K562 (cell line): Measurements from ENCODE around the gene XBP1. TPM values are rescaled to one million over a fixed set of nuclear protein-coding genes. Genes with fewer than 3 reads are reported as not detected.
A peak's percentile ranks its signal among the peaks of the same experiment; 100 is the strongest.

Experiments used
- CSDE1 ChIP-seq, 2 experiments: fragments of 450-650 bp; IDR thresholded peaks; 2 replicates each; pipeline ENCODE4 v1.6.1; 2016; ENCODE audit warnings: mild to moderate bottlenecking in 1 of 2
- CXXC5 ChIP-seq: fragments of 250-450 bp; sonication (Bioruptor Pico); IDR thresholded peaks from 2 replicates; pipeline ENCODE4 v1.8.0; 2022; ENCODE audit warnings: inconsistent platforms, mild to moderate bottlenecking, moderate library complexity
- FOXK1 ChIP-seq: sonication (generic); formaldehyde crosslinking; IDR thresholded peaks from 2 replicates; pipeline ENCODE4 v1.8.0; 2022; ENCODE audit warnings: missing genetic modification reagents, mild to moderate bottlenecking, borderline replicate concordance
- HNRNPK ChIP-seq: fragments of 200-400 bp; formaldehyde crosslinking; IDR thresholded peaks from one replicate; pipeline ENCODE4 v1.6.1; 2018; ENCODE audit warnings: mild to moderate bottlenecking, low read depth, low read length; ENCODE audit not compliant: poor library complexity, severe bottlenecking
- LCOR ChIP-seq: sonication (generic); formaldehyde crosslinking; IDR thresholded peaks from 2 replicates; pipeline ENCODE4 v1.8.0; 2022; ENCODE audit warnings: mild to moderate bottlenecking, missing genetic modification reagents
- MCM3 ChIP-seq: fragments of 450-650 bp; IDR thresholded peaks from 2 replicates; pipeline ENCODE4 v1.6.1; 2016
- MXD1 ChIP-seq: fragments of 250-450 bp; sonication (Bioruptor Pico); IDR thresholded peaks from 2 replicates; pipeline ENCODE4 v1.8.0; 2021; ENCODE audit warnings: borderline replicate concordance, mild to moderate bottlenecking, moderate library complexity; ENCODE audit not compliant: poor library complexity, severe bottlenecking
- NCOA4 ChIP-seq: fragments of 450-650 bp; IDR thresholded peaks from 2 replicates; pipeline ENCODE4 v1.6.1; 2018; ENCODE audit warnings: mild to moderate bottlenecking; ENCODE audit not compliant: partially characterized antibody
- PHF21A ChIP-seq: fragments of 450-650 bp; IDR thresholded peaks from 2 replicates; pipeline ENCODE4 v1.6.1; 2017; ENCODE audit warnings: low read depth, borderline replicate concordance
- PRMT5 ChIP-seq: sonication (generic); formaldehyde crosslinking; IDR thresholded peaks from 2 replicates; pipeline ENCODE4 v1.5.0; 2020; ENCODE audit warnings: missing genetic modification reagents
- RBM39 ChIP-seq: fragments of 200-400 bp; formaldehyde crosslinking; optimal IDR thresholded peaks from 2 replicates; pipeline ENCODE3; 2018; ENCODE audit warnings: low read depth, low read length
- SMARCC2 ChIP-seq: fragments of 450-650 bp; IDR thresholded peaks from 2 replicates; pipeline ENCODE4 v1.6.1; 2017; ENCODE audit warnings: antibody characterized with exemption, moderate library complexity, mild to moderate bottlenecking, low read depth
- STAT6 ChIP-seq: sonication (generic); formaldehyde crosslinking; IDR thresholded peaks from 2 replicates; pipeline ENCODE4 v1.8.1; 2023; ENCODE audit warnings: mild to moderate bottlenecking, missing genetic modification reagents
- TFE3 ChIP-seq: fragments of 450-650 bp; formaldehyde crosslinking; IDR thresholded peaks from 2 replicates; pipeline ENCODE4 v1.4.0; 2020; ENCODE audit warnings: mild to moderate bottlenecking, mixed read lengths
- THAP12 ChIP-seq: fragments of 250-450 bp; sonication (Bioruptor Pico); IDR thresholded peaks from 2 replicates; pipeline ENCODE4 v1.9.0; 2021; ENCODE audit warnings: mild to moderate bottlenecking, inconsistent platforms
- UBTF ChIP-seq, 2 experiments: IDR thresholded peaks; 2 replicates each; pipeline ENCODE4 v1.6.1; 2012; ENCODE audit warnings: improper control_type of control experiment in 2 of 2, low read depth in 2 of 2, low read length in 2 of 2, borderline replicate concordance in 1 of 2
- ZNF551 ChIP-seq: fragments of 250-450 bp; sonication (Bioruptor Pico); IDR thresholded peaks from 2 replicates; pipeline ENCODE4 v1.5.0; 2021; ENCODE audit warnings: mild to moderate bottlenecking, moderate library complexity
- ZNF76 ChIP-seq: fragments of 250-450 bp; sonication (Bioruptor Pico); IDR thresholded peaks from 2 replicates; pipeline ENCODE4 v1.4.0; 2020; ENCODE audit warnings: mild to moderate bottlenecking, moderate library complexity, borderline replicate concordance
- polyA plus RNA-seq, 8 experiments: library from polyadenylated mRNA; depleted of rRNA in 4 of 8; stranded (reverse) in 5 of 8; unstranded in 3 of 8; fragments of >200 nt; fragmentation: Nextera tagmentation in 2 of 8; fragmentation: Illumina TruSeq in 1 of 8; extraction: Ambion mirVana in 2 of 8; extraction: Trizol in 1 of 8; gene quantifications; 2 replicates each; pipeline versions ENCODE4 v1.2.1 to v1.2.3, GENCODE V29; 2011 to 2014; ENCODE audit warnings: inconsistent platforms in 1 of 8, missing spikeins in 1 of 8
- total RNA-seq, 7 experiments: library from RNA; depleted of rRNA in 6 of 7; stranded (reverse); fragments of >200 nt in 6 of 7; fragmentation: Illumina TruSeq in 2 of 7; extraction: Trizol in 2 of 7; gene quantifications; 2 replicates each; pipeline versions ENCODE4 v1.2.1 to v1.2.3, GENCODE V29; 2011 to 2021; ENCODE audit warnings: low replicate concordance in 1 of 7

The XBP1 gene
- total and polyA plus RNA-seq, 9 of the 15 experiments (the other 6 are each of a cell fraction or from before 2014, with no cell fraction given), result 25.0 to 218 (median 94.6) TPM

- TF ChIP-seq MCM3, result no peak
- no peak for TF ChIP-seq CSDE1 (IDR thresholded peaks at IDR 0.05)
- TF ChIP-seq MXD1 (CRISPR knock-in tag), result no peak
- TF ChIP-seq PRMT5 (CRISPR knock-in tag), result no peak
- TF ChIP-seq ZNF76 (CRISPR knock-in tag), result peak; percentile 76; the same call in 1 of the 2 replicates
- TF ChIP-seq ZNF551 (CRISPR knock-in tag), result no peak
- no peak for TF ChIP-seq LCOR
- no peak for TF ChIP-seq NCOA4
- no peak for TF ChIP-seq RBM39
- TF ChIP-seq HNRNPK, result no peak
- TF ChIP-seq UBTF (IDR thresholded peaks at IDR 0.05; ENCODE audit: borderline replicate concordance in 1 of 2, low read depth in 2 of 2, low read length in 2 of 2), result peak in 1 of 2 experiments; percentile 77; a peak in 1 of 4 replicates
- no peak for TF ChIP-seq STAT6 (CRISPR knock-in tag)
- TF ChIP-seq PHF21A, result no peak
- no peak for TF ChIP-seq SMARCC2
- TF ChIP-seq CXXC5, result peak; percentile 66
- TF ChIP-seq FOXK1, result no peak
- no peak for TF ChIP-seq THAP12 (CRISPR knock-in tag)
- TF ChIP-seq TFE3 (CRISPR knock-in tag), result no peak
These were observed 27.5 kb downstream of the XBP1 start, which contains the start of gene CCDC117 (continued) for GRCh38 chr22:28772633-28773460.
